Activated naive CD8-positive, alpha-beta T cell treated with anti-CD3 and anti-CD28 coated beads for 36 hours (primary cell): Measurements from ENCODE around the gene NSD1. TPM values are rescaled to one million over a fixed set of nuclear protein-coding genes. Genes with fewer than 3 reads are reported as not detected.
"Not testable (repeated sequence)": the region's sequence is repeated elsewhere in the genome, so short reads cannot be mapped to it uniquely, and the experiment has no call there.

Source experiments
- DNase-seq: peaks from one replicate; pipeline ENCODE4 v3.0.0; 2021
- H3K27ac Mint-ChIP-seq: one replicate; pipeline ENCODE4 v1.8.0; 2022; ENCODE audit warnings: mild to moderate bottlenecking, moderate library complexity, mixed read lengths
- H3K27me3 Mint-ChIP-seq: one replicate; pipeline ENCODE4 v1.8.0; 2022; ENCODE audit warnings: mild to moderate bottlenecking, mixed read lengths
- H3K36me3 Mint-ChIP-seq: one replicate; pipeline ENCODE4 v1.8.0; 2021; ENCODE audit warnings: mild to moderate bottlenecking, mixed read lengths
- H3K4me1 Mint-ChIP-seq: one replicate; pipeline ENCODE4 v1.8.0; 2021; ENCODE audit warnings: mixed read lengths
- H3K4me3 Mint-ChIP-seq: one replicate; pipeline ENCODE4 v1.8.0; 2022; ENCODE audit warnings: mild to moderate bottlenecking, moderate library complexity, mixed read lengths
- H3K9me3 Mint-ChIP-seq: one replicate; pipeline ENCODE4 v1.8.0; 2022; ENCODE audit warnings: mixed read lengths
- total RNA-seq, 2 experiments: library from RNA; stranded (reverse); gene quantifications; one replicate each; pipeline ENCODE4 v1.2.3, GENCODE V29; 2021

Gene NSD1
- total RNA-seq, 2 experiments from 2014 or later, result 64.0 to 66.4 TPM

DNA sequence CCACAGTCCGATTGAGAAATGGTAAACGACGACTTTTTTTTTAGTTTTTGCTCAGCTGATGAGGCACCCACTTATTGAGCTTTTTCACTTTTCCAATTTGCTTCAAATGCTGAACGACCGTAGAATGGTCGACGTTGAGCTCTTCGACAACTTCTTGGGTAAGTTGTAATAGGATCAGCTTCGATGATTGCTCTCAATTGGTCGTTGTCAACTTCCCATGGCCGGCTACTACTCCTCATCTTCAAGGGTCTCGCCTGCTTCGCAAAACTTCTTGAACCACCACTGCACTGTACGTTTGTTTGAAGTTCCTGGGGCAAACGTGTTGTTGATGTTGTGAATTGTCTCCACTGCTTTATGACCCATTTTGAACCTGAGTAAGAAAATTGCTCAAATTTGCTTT lies 35.7 kb downstream of the NSD1 start:
- Mint-ChIP-seq H3K9me3 (no peaks in the 10 kb centered on the region), H3K36me3 (peaks cover 20% of the 10 kb centered on the region), H3K27ac (no peak overlapping the region), H3K4me3 (no peak overlapping the region), H3K27me3 (no peaks in the 10 kb centered on the region), H3K4me1 (peaks cover 14% of the 10 kb centered on the region)
- DNase-seq, result no peak

DNA sequence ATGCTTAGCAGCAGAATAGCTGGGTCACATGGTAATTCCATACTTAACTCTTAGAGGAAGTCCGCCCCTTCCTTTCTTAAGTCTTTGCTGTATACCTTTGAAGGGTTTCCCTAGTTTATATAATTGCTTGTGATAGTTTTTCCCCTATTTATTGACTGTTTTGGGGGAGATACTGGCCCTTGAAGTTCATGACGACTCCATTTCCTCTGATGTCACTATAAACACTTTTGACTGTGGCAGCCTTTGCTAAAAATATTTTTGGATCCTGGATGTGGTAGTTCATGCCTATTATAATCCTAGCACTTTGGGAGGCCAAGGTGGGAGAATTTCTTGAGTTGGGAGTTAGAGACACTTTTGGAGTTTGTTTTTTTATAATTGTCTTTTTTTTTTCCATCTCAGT lies 38.4 kb downstream of the NSD1 start:
- Mint-ChIP-seq H3K36me3 (peaks cover 11% of the 10 kb centered on the region), H3K4me3 (no peak overlapping the region), H3K9me3 (no peaks in the 10 kb centered on the region), H3K4me1 (peaks cover 15% of the 10 kb centered on the region), H3K27ac (peak overlapping the region; percentile 18), H3K27me3 (no peaks in the 10 kb centered on the region)
- no peak for DNase-seq

- Mint-ChIP-seq H3K9me3 (no peaks in the 10 kb centered on the region), H3K27me3 (no peaks in the 10 kb centered on the region), H3K4me1 (peaks cover 21% of the 10 kb centered on the region), H3K36me3 (peaks cover 7% of the 10 kb centered on the region), H3K27ac (no peak overlapping the region), H3K4me3 (no peak overlapping the region)
- DNase-seq, result no peak
These were observed 41.8 kb downstream of the NSD1 start for GRCh38 chr5:177175336-177175735.

- no peaks in the 10 kb centered on the region for H3K9me3 Mint-ChIP-seq
- no peak overlapping the region for H3K4me3 Mint-ChIP-seq
- H3K4me1 Mint-ChIP-seq, result peaks cover 22% of the 10 kb centered on the region
- peaks cover 9% of the 10 kb centered on the region for H3K36me3 Mint-ChIP-seq
- H3K27me3 Mint-ChIP-seq, result no peaks in the 10 kb centered on the region
- H3K27ac Mint-ChIP-seq, result no peak overlapping the region
- DNase-seq, result no peak
These were observed 42.7 kb downstream of the NSD1 start for GRCh38 chr5:177176175-177176711.

DNA sequence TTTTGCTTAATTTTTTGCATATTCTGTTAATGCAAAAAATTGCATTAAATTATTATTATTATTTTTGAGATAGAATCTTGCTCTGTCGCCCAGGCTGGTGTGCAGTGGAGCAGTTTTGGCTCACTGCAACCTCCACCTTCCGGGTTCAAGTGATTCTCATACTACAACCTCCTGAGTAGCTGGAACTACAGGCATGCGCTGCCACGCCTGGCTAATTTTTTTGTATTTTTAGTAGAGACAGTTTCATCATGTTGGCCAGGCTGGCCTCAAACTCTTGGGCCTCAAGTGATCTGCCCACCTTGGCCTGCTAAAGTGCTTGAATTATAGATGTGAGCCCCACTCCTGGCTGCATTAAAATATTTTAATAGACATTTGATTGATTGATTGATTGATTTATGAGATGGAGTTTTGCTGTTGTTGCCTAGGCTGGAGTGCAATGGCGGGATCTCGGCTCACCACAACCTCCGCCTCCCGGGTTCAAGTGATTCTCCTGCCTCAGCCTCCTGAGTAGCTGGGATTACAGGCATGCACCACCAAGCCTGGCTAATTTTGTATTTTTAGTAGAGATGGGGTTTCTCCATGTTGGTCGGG lies 44.4 kb downstream of the NSD1 start:
- H3K9me3 Mint-ChIP-seq, H3K36me3 Mint-ChIP-seq, DNase-seq, H3K27ac Mint-ChIP-seq, H3K27me3 Mint-ChIP-seq, H3K4me3 Mint-ChIP-seq: not testable (repeated sequence)
- H3K4me1 Mint-ChIP-seq, result peaks cover 13% of the 10 kb centered on the region

GRCh38 chr5:177178733-177179304 lies 45.2 kb downstream of the NSD1 start:
- no peak overlapping the region for H3K27ac Mint-ChIP-seq

DNA sequence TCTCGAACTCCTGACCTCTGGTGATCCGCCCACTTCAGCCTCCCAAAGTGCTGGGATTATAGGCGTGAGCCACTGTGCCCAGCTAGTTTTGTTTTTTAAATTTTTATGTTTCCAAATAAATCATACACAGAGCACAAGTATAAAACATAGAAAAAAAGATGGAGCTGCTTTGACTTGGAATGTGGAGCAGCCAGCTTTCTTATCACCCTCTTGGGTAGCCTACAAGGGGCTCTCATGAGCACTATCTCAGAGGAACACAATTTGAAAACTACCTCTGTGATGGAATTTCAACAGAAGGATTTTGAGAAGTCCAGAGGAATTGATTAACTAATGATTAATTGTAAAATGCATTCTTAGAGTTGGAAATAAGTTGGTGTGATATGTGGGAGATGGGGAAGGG lies 45.9 kb downstream of the NSD1 start:
- peaks cover 15% of the 10 kb centered on the region for H3K4me1 Mint-ChIP-seq
- no peaks in the 10 kb centered on the region for H3K9me3 Mint-ChIP-seq
- H3K27me3 Mint-ChIP-seq, result no peaks in the 10 kb centered on the region
- H3K4me3 Mint-ChIP-seq, result no peak overlapping the region
- H3K36me3 Mint-ChIP-seq, result peaks cover 5% of the 10 kb centered on the region
- DNase-seq, result no peak
- no peak overlapping the region for H3K27ac Mint-ChIP-seq

More at GRCh38 chr5:177178733-177179304, 45.2 kb downstream of the NSD1 start:
- H3K36me3 Mint-ChIP-seq, result peaks cover 6% of the 10 kb centered on the region
- H3K4me3 Mint-ChIP-seq, result no peak overlapping the region
- DNase-seq, result no peak
- H3K27me3 Mint-ChIP-seq, result no peaks in the 10 kb centered on the region
- H3K4me1 Mint-ChIP-seq, result peaks cover 14% of the 10 kb centered on the region
- H3K9me3 Mint-ChIP-seq, result no peaks in the 10 kb centered on the region

DNA sequence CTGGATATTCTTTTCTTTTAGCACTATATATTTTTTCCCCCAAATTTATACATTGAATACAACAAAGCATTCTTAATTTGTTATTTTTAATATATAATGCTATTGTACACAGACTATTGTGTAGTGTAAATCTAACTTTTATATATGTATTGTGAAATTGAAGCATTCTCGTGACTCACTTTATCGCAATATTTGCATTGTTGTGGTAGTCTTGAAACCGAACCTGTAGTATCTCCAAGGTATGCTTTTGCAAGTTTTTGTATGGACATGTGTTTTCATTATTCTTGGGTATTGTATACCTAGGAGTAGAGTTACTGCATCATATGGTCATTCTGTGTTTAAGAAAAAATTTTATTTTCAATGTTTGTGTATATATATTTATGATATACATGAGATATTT lies 49.6 kb downstream of the NSD1 start:
- Mint-ChIP-seq H3K4me1 (peaks cover 23% of the 10 kb centered on the region), H3K27ac (no peak overlapping the region), H3K36me3 (peaks cover 5% of the 10 kb centered on the region), H3K27me3 (no peaks in the 10 kb centered on the region), H3K9me3 (no peaks in the 10 kb centered on the region), H3K4me3 (no peak overlapping the region)
- DNase-seq, result no peak

DNA sequence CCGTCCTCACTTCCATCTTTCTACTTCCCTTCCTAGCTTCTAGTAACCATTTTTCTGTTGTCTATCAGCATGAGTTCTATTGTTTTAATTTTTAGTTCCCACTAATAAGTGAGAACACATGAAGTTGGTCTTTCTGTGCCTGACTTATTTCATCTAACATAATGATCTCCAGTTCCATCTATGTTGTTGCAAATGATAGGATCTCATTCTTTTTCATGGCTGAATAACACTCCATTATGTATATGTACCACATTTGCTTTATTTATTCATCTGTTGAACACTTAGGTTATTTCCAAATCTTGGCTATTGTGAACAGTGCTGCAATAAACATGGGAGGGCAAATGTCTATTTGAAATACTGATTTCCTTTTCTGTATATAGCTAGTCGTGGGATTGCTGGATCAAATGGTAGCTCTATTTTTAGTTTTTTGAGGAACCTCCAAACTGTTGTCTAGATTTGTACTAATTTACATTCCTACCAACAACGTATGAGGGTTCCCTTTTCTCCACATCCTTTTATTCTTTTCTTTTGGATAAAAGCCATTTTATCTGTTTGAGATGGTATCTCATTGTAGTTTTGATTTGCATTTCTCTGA lies 50.3 kb downstream of the NSD1 start:
- H3K27ac Mint-ChIP-seq, result no peak overlapping the region
- H3K9me3 Mint-ChIP-seq, result no peaks in the 10 kb centered on the region
- H3K4me3 Mint-ChIP-seq, result no peak overlapping the region
- H3K4me1 Mint-ChIP-seq, result peaks cover 25% of the 10 kb centered on the region
- H3K27me3 Mint-ChIP-seq, result no peaks in the 10 kb centered on the region
- peaks cover 5% of the 10 kb centered on the region for H3K36me3 Mint-ChIP-seq
- DNase-seq, result no peak

GRCh38 chr5:177185993-177186392 lies 52.4 kb downstream of the NSD1 start:
- DNase-seq, result no peak
- no peaks in the 10 kb centered on the region for H3K27me3 Mint-ChIP-seq
- no peaks in the 10 kb centered on the region for H3K9me3 Mint-ChIP-seq
- H3K27ac Mint-ChIP-seq, result no peak overlapping the region
- peaks cover 5% of the 10 kb centered on the region for H3K36me3 Mint-ChIP-seq
- peaks cover 28% of the 10 kb centered on the region for H3K4me1 Mint-ChIP-seq
- H3K4me3 Mint-ChIP-seq, result no peak overlapping the region

- no peaks in the 10 kb centered on the region for H3K27me3 Mint-ChIP-seq
- no peaks in the 10 kb centered on the region for H3K9me3 Mint-ChIP-seq
- H3K36me3 Mint-ChIP-seq, result peaks cover 2% of the 10 kb centered on the region
- peaks cover 26% of the 10 kb centered on the region for H3K4me1 Mint-ChIP-seq
- no peak overlapping the region for H3K4me3 Mint-ChIP-seq
- H3K27ac Mint-ChIP-seq, result no peak overlapping the region
- no peak for DNase-seq
These were observed 53.1 kb downstream of the NSD1 start for GRCh38 chr5:177186645-177187044.

- no peak overlapping the region for H3K4me3 Mint-ChIP-seq
- no peaks in the 10 kb centered on the region for H3K27me3 Mint-ChIP-seq
- no peaks in the 10 kb centered on the region for H3K9me3 Mint-ChIP-seq
- H3K4me1 Mint-ChIP-seq, result peaks cover 22% of the 10 kb centered on the region
- DNase-seq, result no peak
- H3K27ac Mint-ChIP-seq, result no peak overlapping the region
- H3K36me3 Mint-ChIP-seq, result peaks cover 3% of the 10 kb centered on the region
These were observed 55.2 kb downstream of the NSD1 start for GRCh38 chr5:177188775-177189174.

DNA sequence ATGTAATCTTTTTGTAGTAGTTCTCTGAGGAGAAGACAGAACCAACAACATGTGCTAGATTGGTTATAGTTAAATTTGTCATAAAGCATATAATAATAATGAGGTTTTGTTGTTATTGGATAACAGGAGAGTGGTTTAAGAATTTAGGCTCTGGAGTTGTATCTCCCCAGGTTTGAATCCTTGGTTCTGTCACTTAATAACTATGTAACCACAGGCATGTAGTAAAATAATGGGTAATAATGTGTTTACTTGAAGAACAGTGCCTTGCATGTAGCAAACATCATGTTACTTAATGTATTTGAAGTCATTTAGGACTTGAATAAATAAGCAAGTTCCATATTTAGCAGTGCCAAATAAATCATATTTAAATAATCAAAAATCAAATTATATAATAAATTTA lies 55.8 kb downstream of the NSD1 start:
- no peaks in the 10 kb centered on the region for H3K9me3 Mint-ChIP-seq
- peaks cover 20% of the 10 kb centered on the region for H3K4me1 Mint-ChIP-seq
- no peak overlapping the region for H3K27ac Mint-ChIP-seq
- no peak overlapping the region for H3K4me3 Mint-ChIP-seq
- DNase-seq, result no peak
- no peaks in the 10 kb centered on the region for H3K27me3 Mint-ChIP-seq
- H3K36me3 Mint-ChIP-seq, result peaks cover 3% of the 10 kb centered on the region

GRCh38 chr5:177189965-177190364 lies 56.4 kb downstream of the NSD1 start:
- Mint-ChIP-seq H3K4me3 (no peak overlapping the region), H3K27me3 (no peaks in the 10 kb centered on the region)

GRCh38 chr5:177194268-177194667 lies 60.7 kb downstream of the NSD1 start:
- no peak overlapping the region for H3K27ac Mint-ChIP-seq
- peaks cover 8% of the 10 kb centered on the region for H3K36me3 Mint-ChIP-seq
- peaks cover 10% of the 10 kb centered on the region for H3K4me1 Mint-ChIP-seq
- no peak overlapping the region for H3K4me3 Mint-ChIP-seq
- no peaks in the 10 kb centered on the region for H3K27me3 Mint-ChIP-seq
- DNase-seq, result no peak
- H3K9me3 Mint-ChIP-seq, result no peaks in the 10 kb centered on the region

More at GRCh38 chr5:177189965-177190364, 56.4 kb downstream of the NSD1 start:
- no peak for DNase-seq
- Mint-ChIP-seq H3K4me1 (peaks cover 20% of the 10 kb centered on the region), H3K36me3 (peaks cover 3% of the 10 kb centered on the region), H3K27ac (no peak overlapping the region), H3K9me3 (no peaks in the 10 kb centered on the region)
